HG03025 (cell line): ENCODE measurements around the gene CDC42EP1.
"Not testable (repeated sequence)": the region's sequence is repeated elsewhere in the genome, so short reads cannot be mapped to it uniquely, and the experiment has no call there.

ENCODE experiments used
- ATAC-seq: cut with Tn5 transposase; IDR thresholded peaks from one replicate; pipeline ENCODE4 v1.9.1; 2021; ENCODE audit warnings: mild to moderate bottlenecking, moderate library complexity; ENCODE audit not compliant: unreplicated experiment, low FRiP score

Gene CDC42EP1

DNA sequence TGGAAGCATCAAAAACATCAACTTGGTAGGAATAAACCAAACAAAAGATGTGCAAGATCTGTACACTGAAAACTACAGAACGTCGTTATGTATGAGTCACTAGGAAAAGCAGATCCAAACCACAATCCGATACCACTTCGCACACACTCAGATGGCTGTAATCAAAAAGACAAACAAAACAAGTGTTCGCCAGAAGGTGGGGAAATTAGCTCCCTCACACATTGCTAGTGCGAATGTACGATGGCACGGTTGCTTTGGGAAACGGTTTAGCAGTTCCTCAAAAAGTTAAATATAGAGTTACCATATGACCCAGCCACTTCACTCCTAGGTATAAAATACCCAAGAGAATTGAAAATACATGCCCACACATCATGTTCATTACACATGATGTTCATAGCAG is 26.3 kb upstream of the CDC42EP1 start:
- ATAC-seq: no peak

DNA sequence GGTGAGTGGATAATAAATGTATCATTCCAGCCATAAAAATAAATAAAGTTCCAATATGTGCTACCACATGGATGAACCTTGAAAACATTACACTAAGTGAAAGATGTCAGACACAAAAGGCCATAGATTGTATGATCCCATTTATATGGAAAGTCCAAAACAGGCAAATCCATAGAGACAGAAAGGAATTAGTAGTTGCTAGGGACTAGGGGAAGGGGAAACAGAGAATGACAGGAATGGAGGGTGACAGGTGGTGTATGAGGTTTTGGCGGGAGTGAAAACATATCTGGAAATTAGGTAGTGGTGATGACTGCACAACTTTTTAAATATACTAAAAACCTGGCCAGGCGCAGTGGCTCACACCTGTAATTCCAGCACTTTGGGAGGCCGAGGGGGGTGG is 25.8 kb upstream of the CDC42EP1 start:
- no peak for ATAC-seq

DNA sequence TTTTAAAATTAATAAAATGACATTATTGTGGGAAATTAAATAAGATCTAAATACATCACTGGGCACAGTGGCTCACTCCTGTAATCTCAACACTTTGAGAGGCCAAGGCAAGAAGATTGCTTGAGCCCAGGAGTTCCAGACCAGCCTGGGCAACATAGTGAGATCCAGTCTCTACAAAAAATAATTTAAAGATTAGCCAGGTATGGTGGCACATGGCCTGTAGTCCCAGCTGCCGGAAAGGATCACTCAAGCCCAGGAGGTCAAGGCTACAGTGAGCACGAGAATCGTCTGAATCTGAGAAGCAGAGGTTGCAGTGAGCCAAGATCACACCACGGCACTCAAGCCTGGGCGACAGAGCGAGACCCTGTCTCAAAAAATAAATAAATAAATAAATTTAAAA is 25.1 kb upstream of the CDC42EP1 start:
- no peak for ATAC-seq

DNA sequence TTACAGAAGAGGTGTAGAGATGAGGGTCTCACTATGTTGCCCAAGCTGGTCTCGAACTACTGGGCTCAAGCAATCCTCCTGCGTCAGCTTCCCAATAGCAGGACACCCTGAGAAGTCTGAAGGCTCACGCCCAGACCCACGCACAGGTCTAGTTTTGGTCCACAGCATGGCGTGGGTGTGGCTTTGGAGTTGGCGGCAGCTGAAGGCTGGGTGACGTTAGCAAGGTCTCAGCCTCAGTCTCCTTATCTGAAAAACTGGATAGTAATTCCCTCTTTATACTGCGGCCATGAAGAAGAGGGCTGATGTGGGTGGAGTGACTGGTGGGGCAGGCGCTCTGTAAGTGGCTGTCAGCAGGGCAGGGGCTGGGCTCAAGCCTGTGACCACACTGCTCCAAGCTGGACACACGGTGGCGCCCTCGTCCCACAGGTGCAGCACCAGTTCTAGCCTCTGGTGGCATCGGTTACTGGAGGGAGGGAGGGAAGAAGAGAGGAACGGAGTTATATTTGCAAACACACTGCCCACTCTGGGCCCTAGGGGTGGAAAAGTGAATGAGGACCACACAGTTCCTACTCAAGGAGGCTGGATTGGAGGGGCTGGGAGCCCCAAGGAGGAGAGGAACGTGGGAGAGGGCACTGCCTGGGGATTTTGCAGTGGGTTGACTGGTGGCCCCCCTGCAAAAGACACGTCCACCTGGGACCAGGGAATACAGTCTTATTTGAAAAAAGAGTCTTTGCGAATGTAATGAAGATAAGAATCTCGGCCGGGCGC is 21.5 kb upstream of the CDC42EP1 start:
- peak; percentile 58 for ATAC-seq

DNA sequence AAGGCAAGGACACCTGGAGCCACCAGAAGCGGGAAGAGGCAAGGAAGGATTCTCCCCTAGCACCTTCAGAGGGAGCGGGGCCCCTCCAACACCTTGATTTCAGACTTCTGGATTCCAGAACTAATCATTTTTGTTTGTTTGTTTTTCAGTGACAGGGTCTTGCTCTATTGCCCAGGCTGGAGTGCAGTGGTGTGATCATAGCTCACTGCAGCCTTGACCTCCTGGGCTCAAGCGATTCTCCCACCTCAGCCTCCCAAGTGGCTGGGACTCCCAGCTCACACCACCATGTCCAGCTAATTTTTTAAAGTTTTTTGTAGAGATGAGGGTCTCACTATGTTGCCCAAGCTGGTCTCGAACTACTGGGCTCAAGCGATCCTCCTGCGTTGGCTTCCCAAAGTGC is 20.5 kb upstream of the CDC42EP1 start:
- not testable (repeated sequence) for ATAC-seq

DNA sequence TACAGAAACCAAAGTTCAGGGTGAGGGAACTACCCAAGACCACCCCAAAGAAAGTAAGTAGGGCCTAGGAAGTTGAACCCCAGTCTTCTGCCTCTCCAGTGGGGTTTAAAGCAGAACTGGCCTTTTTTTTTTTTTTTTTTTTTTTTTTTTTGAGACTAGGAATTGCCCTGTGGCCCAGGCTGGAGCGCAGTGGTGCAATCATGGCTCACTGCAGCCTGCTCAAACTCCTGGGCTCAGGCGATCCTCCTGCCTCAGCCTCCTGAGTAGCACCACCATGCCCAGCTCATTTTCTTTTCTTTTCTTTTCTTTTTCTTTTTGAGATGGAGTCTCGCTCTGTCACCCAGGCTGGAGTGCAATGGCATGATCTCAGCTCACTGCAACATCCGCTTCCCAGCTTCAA is 17.9 kb upstream of the CDC42EP1 start:
- ATAC-seq: not testable (repeated sequence)

DNA sequence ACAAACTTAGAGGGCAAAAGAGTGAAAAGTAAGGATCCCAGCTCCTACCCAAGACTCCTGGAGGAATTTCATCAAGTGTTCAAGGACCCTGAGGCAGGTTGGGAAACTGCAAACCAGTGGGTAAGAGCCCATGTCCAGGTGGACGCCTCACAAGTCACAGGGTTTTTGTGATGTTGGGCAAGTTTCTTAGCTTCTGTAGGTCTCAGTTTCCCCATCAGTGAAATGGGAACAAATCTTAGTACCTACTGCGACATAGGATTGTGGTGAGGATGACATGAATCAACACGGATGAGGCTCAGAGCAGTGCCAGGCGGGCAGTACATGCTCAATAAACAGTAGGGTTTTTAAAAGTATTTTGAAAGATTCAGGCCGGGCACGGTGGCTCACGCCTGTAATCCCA is 17.3 kb upstream of the CDC42EP1 start:
- ATAC-seq: no peak

DNA sequence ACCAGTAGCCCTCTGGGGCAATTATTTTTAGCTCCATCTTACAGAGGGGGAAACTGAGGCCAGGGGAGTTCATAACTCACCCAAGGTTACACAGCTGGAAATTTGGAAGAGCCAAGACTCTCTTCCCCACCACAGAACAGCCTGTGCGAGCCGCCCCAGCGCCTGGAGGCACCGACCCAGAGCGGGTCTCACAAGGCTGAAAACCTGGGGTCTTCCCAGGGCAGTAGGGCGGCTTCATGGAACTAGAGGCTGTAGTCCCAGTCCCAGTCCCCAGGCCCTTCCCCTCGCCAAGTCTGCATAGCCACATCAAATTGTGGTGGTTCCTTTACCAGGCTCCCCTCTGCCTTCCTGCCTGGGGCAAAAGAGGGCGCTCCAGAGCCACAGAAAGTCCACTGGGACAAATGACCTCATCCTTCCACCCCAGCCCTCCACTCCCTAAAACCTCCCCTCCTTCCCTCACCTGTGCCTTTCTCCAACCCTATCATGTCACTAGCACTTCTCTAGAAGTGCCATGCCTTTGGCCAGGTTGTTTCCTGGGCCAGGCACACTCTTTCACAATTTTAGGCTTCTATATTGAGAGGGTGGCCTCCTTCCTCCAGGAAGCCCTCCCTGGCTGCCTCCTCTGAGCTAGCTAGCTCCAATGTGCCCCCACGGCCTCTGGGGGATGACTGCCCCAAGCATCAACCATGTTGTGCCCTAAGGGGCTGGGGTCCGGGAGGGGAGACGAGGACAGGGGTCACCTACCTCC is 15.2 kb upstream of the CDC42EP1 start:
- ATAC-seq: no peak

DNA sequence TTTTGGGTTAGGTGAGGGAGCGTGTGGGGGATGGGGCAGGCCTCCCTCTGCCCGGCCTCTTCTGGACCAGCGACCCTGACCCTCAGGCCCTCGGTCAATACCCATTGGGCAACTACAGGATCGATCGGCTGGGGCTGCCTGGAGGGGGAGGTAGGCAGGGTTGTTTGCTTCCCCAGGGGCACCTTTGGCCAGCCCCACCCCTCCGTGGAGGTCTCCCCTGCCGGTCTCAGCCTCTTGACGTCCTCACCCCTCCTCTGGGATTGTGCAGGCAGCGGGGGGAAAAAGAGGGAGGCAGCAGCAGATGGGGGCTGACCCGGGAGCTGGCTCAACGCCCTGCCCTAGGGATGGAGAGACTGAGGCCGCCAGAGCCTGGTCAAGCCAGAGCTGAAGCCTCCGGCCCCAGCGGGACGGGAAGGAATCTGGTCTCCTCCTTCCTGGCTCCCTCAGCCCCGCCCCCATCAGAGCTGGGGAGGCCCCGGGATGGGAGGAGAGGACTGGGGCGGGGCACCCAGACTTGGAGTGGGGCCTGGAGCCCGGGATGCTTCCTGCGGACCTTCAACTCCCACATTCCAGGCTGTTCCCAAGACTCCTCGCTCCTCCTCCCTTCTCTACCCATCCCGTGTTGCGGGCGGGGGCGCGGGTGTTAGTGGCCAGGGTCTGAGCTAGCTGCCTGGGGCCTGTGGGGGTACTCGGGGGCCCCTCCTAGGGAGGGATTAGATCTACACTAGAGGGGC is 14.4 kb upstream of the CDC42EP1 start:
- no peak for ATAC-seq

DNA sequence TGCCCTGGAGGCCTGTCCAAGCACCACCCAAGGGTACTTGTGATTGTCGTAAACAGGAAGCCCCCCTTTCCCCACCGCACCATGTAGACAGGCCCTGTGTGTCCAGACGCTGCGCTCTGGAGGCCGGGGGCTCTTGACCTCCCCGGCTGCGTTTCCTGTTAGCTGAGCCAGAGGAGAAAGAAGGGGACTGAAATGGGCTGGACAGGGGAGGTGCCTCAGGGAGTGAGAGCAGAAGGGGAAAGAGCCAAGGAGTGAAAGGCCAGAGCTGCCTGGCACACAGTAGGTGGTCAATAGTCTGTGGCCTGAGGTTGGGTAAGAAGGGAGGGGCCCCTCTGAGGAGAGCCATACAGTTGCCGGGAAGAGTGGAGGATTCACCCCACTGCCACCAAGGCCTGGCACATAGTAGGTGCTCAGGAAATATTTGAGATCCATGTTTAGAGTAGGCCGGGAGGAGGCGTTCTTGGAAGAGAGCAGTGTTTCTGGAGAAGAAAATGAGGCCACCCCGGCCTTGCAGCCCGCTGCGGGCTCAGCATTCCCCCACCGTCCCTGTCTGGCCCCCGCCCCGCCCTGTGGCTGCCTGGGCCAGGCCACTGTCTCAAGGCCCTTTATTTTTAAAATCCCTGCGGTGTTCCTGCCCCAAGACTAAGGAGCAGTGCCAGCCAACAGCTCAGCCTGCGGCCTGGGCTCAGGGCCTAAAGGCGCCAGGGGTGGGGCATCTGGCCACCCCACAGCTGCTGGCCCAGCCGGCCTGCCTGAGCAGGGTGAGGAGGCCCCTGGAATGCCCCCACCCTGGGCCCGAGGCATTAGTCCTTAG is 13.6 kb upstream of the CDC42EP1 start:
- ATAC-seq: no peak

DNA sequence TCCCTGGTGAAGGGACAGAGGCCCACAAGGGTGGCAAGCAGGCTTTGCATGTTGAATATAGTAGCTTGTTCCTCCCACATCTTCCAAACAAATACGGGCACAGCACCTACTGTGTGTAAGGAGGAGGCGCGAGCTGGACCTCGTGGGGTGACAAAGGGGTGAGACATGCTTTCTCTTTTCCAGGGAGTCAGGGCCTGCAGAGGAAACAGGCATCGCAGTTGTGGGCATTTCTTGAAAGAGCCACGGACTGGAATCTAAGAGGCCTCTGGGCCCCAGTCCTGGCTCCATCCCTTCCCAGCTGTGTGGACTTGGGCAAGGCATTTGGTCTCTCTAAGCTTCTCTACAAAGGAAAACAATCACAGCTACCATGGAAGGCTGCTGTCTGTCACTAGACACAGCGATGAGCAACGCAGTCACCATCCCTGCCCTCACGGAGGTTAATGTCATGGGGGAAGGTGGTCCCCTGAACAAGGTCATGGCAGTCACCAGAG is 13.0 kb upstream of the CDC42EP1 start:
- no peak for ATAC-seq

DNA sequence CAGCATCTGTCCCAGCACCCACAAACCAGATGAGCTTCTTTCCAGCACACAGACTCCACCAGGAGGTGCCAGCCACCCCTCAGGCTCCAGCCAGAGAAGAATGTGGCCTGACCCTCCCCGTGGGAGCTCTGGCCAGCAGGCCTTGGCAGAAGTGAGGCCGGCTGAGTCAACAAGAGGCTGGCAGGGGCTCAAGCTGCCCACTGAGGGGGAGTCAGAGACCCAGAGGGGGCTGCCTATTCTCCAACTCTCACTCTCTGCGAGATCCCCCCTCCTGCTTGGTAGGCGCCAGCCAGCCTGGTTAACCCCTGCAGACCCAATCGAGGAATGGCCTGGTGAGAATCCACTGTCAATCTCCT is 10.6 kb upstream of the CDC42EP1 start:
- ATAC-seq: no peak

DNA sequence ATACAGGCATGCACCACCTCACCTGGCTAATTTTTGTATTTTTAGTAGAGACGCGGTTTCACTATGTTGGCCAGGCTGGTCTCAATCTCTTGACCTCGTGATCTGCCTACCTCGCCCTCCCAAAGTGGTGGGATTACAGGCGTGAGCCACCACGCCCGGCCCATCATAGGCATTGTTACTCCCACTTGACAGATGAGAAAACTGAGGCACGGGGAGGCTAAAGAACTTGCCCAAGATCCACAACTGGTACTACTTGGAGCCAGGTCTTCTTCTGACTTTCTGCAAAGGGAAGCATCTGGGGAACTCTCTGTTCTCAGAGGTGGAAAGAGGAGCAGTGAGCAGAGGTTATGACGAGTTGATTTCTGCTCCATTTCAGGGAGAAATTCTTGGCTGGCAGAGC is 9.4 kb upstream of the CDC42EP1 start:
- ATAC-seq: not testable (repeated sequence)

DNA sequence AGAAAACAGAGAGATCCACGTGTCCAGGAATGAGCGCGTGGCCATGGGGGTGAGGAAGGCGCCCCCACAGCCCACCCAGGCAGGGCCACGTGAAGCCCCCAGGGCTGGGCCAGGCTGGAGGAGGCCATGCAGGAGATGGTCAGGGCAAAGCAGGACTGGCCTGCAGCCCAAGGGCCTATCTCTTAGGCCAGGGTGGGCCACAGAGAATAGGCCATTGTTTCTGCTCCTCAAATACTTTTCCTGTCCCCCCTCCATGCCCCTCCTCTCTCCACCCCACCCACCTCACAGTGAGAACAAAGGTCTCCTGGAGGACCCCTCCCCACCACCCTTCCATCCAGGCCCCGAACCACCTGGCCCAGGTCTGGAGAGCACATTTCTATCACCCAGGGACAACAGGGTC is 8.3 kb upstream of the CDC42EP1 start:
- no peak for ATAC-seq

DNA sequence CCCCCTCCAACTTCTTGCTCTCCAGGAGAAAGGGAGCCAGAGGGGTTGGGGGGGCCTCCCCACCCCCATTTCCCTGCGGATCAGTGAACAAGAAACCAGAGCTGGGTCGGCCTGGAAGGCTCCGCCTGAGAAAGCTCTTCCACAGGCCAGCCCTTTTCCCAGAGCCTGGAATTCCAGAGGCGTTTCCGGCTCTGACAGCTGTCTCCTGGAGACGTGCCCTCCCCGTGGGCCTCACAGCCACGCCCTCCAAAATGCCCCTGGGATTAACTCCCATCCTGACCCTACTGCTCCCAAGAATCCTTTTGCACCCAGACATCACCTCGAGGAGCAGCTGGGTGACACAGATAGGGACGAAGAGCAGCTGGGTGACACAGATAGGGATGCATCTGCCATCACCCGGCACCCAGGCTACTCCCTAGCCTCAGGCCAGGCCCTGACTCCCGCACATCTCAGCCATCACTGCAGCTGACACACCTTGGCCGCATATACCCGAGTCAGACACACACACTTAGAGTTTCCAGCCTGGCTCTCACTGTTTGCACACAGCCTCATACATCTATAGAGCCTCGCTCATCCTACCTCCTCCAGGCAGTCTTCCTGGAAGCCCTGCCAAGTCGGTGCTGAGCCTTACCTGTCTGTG is 7.6 kb upstream of the CDC42EP1 start:
- ATAC-seq: no peak

DNA sequence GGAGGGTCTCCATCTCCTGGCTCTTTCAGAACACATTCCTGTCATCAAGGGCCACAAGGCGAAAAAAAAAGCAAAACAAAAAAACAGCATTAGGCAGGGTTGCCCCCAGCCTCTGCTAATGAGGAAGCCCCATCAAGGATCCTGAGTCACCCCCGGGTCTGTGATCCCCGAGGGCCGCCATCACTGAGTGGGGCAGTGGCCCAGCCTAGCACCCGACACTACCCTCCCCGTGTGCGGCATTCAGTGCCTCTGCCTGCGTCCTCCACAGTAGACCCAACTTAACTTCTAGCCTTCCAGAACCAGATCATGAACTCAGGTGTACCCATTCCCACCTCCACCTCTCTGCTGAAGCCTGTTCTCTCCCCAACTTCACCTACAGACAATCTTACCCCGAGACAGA is 6.6 kb upstream of the CDC42EP1 start:
- ATAC-seq: no peak

DNA sequence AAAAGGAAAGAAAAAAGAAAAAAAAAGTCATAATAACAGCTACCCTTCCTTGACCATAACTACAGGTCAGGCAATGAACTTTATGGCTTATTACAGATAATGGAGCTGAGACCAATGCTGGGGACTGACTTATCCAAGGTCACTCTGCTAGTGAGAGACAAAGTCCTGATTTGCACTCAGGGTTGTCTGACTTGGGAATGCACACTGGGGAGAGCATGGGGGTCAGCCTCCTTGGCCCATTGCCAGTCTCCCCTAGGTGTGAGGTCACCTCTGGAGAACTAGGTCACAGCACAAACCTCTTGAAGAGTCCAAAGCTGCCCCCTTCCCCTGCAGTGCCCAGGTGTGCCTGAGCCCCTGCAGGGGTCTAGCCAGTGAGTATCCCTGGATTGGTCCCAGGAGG is 5.3 kb upstream of the CDC42EP1 start:
- ATAC-seq: no peak

DNA sequence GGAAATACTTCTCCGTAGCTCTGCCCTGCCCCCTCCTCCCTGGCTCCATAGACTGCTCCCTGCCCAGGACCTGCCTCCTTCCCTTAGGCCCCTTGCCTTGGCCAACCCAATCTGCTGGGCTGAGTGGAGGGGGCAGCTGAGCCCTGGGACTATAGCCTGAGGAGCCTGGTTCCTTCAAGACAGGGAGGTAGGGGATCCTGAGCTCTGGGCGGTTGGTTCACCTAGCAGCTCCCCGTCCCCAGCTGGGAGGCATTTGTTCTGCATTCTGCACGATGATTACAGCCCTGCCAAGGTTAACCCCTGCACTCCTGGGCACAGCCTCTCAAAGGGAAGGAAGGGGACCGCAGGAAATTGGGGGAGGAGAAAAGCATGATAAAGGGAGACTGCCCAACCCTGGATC is 3.6 kb upstream of the CDC42EP1 start:
- ATAC-seq: no peak

DNA sequence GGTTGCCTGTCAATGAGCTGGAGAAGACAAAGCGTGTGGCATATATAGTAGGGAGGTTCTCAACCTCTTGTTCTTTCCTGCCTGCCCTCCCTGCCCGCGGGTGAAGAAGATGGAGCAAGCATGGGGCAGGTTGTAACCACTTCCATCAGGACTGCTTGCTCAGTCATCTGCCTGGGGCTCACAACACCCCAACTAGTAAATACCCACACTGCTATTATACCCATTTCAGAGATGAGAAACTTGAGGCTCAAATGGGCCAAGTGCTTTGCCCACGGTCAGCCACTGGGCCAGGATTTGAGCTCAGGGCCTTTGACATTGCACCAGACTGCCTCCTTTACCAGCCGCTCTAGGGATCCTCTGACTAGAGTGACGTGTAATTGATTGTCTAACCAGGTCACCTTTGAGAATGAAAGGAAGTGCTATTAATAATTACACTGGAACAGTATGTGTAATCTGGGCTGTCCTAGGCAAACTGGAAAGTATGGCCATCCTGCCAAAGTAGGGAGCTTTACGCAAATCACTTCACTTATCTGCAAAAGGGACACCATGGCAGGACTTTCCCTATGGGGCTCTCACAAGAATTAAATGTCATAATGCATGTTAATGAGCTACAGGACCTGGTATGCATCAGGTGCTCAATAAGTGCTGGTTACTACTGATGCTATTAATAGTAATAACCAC is 2.8 kb upstream of the CDC42EP1 start:
- no peak for ATAC-seq

DNA sequence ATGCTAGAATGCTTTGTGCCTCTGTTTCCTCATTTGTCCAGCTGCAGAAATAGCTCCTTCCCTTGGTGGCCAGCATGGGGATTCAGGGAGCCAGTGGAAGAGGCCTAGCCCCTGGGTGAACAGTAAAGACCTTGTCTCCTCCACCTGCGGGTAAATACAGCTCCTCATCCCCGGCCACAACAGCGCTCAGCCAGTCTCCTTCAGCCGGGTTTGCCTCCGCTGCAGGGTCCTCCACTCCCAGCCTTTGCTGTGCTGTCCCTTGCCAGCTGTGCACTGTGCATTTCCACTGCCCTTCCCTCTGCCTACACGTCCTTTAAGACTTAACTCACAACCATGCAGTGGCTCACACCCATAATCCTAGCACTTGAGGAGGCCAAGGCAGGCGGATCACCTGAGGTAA is 1.5 kb upstream of the CDC42EP1 start:
- ATAC-seq: no peak
